NOMO-1 (cell line): ENCODE data around the gene NAA15.
A peak's percentile ranks its signal among the peaks of the same experiment; 100 is the strongest.
"Not testable (repeated sequence)": the region's sequence is repeated elsewhere in the genome, so short reads cannot be mapped to it uniquely, and the experiment has no call there.

Experiments used
- DNase-seq, 2 experiments: peaks; one replicate each; lab custom pipeline; 2025; ENCODE audit not compliant: unreplicated experiment in 2 of 2; lab: John Stamatoyannopoulos, UW

The NAA15 gene

DNA sequence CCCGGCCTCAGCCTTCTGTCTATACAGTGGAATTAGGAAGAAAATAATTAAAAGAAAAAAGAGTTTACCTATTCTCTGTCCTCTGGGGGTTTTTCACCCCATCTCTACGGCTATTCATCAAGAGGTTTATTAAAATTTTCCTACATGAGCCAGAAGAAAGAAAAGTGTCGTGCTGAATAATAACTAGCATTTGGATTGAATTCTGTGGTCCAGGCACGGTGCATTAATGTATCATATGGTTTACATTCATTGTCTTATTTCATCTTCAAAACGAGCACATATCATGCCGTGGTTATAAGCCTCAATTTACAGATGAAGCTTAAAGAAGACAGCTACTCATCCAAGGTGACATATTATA is 5.4 kb upstream of the NAA15 start:
- no peak for DNase-seq

DNA sequence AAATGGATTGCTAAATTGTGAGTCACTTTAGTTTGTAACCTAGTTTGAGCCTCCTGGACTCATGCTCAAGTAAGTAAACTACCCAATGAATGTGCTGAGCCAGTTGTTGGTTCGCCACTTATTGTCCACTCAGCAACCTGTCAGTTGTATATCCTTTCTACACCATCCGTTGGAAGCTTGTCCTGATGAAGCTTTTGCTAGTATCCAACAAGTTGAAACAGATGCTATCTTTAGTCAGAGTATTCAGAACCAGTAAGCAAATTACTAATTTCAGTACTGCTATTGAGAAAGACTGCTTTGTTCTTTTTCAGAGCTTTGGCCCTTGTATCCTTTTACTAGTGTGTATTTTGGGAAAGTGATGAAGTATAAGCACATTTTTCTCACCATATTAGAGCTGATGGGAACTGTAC is 4.3 kb upstream of the NAA15 start:
- peak in 1 of 2 experiments; percentile 29 for DNase-seq

DNA sequence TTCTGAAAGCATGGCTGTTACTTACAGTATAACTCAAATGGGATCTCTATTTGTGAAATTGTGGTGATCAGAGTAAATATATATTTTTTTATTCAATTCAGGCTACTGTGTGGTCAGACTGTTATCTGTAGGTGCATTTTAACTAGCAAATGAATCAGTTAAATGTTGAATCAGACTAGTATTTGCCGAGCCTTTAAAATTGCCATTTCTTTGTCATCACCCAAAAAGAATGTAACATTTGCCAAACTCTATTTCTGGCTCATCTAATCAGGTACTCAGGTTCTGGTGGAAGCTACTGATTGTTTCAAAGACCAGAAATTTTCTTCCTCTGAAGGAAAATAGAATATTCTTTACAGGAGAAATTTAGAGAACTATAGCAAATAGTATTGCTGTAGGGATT is 1.8 kb upstream of the NAA15 start:
- no peak for DNase-seq

DNA sequence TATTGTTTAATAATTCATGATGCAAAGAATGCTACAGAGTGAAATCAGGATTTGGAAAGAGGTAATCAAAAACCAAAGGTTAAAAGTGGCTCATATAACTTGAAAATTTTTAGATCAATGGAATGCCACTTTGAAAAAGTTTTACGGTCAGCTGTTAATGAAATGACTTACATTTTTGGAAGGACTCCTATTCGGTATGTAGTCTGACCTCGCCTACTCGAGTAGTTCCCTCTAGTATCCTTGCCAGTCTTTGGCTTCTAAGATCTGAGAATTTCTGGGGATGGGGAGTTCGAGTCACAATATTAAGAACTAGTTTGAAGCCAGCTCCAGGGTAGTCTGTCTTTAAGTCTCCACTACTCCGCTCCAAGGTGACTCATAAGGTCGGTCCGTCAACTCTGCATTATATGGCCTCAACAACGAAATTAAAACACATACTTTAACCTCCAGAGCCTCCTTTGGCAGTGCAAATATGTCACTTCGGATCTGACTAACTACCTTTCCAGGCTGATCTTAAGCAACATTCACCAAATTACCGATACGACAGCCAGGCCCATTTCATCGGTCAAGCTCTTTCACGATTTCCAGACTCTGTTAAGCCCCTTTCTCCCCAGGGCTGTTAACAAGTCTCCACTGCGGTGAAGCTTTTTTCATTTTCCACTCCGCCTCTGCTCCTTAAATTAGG is 733 bp upstream of the NAA15 start:
- DNase-seq, result peak in 1 of 2 experiments; percentile 56

DNA sequence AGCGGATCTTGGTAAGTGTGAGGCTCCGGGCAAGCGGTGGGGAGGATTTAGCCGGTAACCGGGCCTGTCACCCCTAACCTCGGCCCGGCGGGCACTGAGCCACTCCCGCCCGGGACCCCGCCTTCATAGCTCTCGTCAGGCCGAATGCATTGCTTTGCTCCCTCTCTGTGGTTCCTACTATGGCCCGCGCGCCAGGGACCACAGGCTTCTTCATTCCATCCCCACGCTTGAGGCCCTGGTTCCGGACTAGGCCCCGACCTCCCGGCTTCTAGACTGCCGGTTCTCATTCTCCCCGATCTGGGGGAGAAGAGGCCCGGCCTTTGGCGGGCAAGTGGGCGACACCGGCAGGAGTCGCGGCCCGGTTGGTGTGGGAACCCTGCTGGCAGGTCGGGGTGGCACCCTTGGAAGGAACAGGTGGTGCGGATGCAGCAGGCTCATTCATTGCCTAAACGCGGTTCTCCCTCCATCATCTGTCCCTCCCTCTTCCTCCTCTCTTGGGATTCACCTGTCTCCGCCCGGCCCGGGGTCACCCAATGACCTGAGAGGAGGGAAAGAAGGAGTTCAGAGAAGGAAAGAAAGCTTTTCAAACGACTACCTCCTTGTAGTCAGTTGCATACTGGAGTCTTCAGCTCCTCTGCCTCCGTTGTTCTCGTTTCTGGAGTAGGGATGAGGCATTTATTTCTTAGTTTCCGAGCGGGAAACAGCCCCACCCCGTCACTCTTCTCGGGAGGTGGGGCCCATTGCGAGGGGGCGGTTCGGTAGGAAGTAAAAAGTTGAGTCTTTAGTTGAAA is 711 bp downstream of the NAA15 start, which contains the start of gene NDUFC1:
TSS of gene NDUFC1 (minus strand) at position 657 of the 791 bp plus-strand sequence. CDS start 6,679 bp downstream, outside the sequence.
- DNase-seq, result peak; percentile 67 to 68

DNA sequence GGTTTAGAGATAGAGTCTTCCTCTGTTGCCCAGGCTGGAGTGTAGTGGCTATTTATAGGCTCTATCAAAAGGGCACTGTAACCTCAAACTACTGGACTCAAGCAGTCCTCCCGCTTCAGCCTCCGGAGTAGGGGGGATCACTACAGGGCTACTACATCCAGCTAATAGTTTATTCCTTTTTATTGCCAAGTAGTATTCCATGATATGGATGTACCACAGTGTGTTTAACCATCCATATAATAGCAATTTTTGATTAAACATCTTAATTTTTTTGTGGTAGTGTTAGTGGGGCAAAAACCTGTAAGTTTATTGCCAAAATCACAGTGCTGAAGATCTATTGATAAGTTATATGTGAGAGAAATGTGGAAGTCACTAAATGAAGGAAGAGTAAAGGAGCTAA is 3.6 kb downstream of the NAA15 start:
- no peak for DNase-seq

DNA sequence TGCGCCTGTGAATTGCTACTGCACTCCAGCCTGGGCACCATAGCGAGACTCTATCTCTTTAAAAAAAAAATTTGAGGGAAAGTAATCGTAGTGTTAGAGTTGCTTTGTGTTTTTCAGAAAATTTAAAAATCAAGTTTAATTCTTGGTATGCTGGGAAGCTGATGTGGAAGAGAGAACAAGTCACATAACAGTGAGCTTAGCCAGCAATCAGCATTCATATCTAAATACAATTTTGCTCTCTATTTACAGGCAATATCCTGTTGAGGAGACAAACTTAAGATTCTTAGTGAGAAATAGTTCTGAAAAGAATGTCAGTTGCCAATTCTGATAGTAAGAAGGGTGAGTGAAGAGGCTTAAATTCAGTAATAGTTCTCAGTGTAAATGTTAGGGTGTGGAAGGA is 10.6 kb downstream of the NAA15 start:
- DNase-seq, result no peak

DNA sequence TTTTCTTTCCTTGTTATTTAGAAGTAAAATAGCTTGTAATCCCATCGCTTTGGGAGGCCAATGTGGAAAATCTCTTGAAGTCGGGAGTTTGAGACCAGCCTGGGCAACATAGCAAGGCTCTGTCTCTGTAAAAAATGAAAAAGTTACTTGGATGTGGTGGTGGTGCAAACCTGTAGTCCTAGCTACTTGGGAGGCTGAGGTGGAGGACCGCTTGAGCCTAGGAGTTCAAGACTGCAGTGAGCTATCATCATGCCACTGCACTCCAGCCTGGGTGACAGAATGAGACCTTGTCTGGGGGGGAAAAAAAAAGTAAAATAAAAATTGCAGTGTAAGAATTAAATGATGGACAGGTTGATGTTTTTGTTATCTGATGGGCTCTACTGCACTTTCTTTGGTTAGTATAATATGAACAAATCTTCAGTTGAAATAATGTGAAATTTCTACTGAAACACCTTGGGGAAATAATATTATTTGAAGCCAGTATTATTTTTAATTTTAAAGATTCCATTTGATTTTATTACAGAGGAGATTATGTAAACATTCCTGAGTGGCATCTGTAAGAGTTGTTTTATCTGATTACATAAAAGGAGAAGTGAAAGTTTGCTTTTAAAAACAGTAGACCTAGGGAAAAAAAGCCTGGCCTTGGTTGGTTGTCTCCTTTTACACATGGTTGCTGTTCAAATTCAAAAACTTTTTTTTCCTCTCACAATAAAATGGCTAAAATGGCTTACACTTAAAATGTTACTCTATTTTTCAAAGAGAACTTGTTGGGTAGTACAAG is 11.4 kb downstream of the NAA15 start:
- DNase-seq, result peak; percentile 51 to 73

DNA sequence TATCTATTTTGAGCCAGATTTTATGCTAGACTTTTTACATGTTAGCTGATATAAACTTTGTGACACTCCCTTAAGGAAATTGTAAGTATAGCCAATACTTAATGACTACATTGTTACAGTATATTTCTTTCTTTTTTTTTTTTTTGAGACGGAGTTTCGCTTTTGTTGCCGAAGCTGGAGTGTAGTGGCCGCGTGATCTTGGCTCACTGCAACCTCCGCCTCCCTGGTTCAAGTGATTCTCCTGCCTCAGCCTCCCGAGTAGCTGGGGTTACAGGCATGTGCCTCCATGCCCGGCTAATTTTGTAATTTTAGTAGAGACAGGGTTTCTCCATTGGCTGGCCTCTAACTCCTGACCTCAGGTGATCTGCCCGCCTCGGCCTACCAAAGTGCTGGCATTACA is 12.1 kb downstream of the NAA15 start:
- not testable (repeated sequence) for DNase-seq

DNA sequence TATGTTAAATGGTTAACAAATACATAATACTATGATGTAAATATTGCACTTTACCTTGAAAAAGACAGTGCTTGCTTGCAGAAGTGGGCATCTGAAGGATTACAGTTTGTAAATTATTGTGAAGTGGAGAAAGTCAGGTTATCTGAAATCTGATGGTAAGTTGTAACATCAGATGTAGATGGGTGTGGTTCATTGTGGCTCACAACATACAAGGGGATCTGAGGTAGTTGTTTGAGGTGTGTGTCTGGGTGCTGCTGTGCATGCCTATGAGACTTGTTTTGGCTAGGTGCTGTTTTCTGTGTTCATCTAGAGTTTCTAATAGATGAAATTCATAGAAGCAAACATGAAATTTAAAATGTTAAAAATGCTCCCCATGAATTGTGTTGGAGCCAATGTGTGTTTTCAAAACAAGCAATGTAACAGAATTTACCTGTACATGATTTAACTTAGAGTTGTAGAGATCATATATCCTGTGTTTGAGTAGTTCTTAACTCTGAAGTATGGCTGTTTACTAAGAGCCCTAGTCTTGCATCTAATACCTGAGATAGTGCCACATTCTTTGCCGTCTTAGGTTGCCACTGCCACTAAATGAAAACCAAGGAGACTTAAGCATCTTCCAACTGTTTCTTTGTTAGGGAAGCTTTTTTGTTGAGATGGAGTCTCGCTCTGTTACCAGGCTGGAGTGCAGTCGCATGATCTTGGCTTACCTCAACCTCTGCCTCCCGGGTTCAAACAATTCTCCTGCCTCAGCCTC is 12.9 kb downstream of the NAA15 start:
- DNase-seq, result no peak

DNA sequence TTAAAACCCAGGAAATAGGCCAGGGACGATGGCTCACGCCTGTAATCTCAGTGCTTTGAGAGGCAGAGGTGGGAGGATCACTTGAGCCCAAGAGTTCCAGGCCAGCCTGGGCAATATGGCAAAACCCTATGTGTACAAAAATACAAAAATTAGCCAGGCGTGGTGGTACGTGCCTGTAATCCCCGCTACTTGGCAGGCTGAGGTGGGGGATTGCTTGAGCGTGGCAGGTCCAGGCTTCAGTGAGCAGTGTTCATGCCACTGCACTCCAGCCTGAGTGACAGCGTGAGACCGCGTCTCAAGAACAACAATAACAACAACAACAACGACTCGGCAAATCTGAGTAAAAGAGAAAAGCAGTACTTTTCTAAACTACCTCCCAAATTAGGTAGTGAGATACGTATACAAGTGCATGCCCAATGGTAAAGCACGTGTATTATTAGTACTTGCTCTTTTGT is 13.9 kb downstream of the NAA15 start:
- no peak for DNase-seq

DNA sequence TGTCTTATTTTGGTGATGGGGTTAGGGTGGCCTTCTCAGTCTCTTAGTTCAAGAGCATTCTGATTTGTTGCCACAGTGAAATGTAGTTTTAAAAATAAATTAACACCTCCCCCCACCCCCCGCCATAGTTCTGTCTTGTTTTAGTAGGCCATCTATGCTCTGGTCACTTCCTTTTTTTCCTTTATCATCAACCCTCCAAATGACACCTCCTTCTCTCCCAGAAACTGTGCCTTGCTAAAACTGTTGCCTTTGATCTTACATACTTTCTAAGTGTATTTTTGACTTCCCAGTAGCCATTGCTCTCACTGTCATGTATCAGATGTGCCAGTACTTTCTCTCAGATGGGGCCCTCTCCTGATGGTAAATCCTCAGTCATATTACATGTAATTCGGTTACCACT is 15.4 kb downstream of the NAA15 start:
- no peak for DNase-seq

DNA sequence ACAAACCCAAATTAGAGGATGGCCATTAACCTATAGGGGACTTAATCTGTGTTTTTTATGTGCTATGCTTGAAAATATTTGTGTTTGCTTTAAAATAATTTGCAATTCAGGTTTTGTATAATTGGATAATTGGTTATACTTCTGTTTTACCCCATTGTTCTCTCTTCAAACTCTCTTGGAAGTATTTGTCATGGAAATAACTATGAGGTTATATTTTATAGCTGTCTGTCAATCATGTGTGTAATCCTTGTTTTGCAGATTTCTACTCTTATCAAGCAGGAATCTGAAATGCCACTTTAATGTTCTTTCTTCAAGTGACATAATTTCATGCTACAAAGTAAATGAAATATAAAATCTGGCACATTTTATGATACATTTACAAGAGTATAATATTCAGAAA is 16.3 kb downstream of the NAA15 start:
- no peak for DNase-seq

DNA sequence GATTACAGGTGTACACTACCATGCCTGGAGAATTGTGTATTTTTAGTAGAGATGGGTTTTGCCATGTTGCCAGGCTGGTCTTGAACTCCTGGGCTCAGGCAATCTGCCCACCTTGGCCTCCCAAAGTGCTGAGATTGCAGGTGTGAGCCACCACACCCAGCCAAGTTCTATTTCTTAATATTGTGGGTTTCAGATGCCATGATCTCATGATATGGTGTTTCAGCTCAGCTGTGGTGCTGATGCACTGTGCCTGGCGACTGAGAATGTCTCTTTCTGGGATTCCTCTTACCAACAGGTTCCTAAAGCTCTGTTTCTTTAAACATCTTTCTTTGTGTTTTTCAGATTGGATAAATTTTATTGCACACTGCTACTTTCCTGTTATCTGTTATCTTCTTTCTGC is 18.3 kb downstream of the NAA15 start:
- no peak for DNase-seq

DNA sequence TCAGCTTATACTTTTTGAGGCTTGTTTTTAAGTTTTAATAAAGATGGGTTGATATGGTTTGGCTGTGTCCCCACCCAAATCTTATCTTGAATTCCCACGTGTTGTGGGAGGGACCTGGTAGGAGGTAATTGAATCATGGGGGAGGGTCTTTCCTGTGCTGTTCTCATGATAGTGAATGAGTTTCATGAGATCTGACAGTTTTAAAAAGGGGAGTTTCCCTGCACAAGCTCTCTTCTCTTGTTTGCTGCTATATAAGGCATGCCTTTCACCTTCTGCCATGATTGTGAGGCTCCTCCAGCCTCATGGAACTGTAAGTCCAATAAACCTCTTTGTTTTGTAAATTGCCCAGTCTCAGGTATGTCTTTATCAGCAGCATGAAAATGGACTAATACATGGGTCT is 20.8 kb downstream of the NAA15 start:
- not testable (repeated sequence) for DNase-seq

DNA sequence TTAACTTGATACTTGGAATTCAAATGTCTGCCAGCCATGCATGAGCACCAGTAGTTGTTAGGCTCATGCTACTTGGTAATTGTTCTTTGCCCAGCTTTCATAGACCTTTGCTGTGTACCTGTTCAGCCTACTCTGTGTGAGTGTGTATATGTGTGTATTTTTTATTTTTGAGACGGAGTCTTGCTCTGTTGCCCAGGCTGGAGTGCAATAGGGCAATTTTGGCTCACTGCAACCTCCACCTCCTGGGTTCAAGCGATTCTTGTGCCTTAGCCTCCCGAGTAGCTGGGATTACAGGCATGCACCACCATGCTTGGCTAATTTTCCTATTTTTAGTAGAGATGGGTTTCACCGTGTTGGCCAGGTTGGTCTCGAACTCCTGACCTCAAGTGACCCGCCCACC is 21.2 kb downstream of the NAA15 start:
- not testable (repeated sequence) for DNase-seq

DNA sequence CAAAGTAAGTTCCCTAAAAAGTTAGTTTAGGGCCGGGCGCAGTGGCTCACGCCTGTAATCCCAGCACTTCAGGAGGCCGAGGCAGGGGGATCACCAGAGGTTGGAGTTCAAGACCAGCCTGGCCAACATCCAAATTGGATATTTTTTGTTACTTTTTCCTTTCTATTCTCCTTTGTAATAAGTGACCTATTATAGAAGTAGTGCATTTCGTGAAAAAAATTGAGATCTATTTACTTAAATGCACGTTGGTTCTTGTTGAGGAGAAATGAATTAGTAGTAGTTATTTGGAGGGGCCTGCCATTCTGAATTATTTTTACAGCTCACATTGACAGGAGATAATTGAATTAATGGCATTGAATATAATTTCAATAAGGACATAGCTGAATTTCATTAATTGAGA is 23.3 kb downstream of the NAA15 start:
- DNase-seq, result no peak

DNA sequence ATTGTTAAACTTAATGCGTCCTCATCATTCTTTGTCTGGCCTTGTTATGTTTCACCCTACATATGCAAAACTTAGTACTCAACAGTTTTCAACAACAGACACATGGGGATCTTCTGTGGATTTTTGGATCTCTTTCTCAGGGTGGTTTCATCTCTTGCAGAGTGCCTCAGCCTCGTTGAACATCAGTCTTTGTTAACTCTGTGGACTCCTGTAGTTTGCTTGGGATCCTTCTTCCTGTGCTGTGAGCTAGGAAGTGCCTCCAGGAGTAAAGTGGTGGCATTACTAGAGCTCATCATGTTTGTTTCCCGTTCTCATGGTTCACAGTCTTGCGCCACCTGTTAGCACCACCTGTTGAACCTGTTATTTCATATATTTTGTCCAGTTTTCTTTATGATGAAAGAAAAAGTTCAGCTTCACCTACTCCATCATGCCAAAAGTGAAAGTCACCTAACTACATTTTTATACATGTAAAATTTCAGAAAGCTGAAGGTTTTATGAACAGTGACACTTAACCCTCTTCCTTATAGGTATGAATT is 28.4 kb downstream of the NAA15 start:
- no peak for DNase-seq

DNA sequence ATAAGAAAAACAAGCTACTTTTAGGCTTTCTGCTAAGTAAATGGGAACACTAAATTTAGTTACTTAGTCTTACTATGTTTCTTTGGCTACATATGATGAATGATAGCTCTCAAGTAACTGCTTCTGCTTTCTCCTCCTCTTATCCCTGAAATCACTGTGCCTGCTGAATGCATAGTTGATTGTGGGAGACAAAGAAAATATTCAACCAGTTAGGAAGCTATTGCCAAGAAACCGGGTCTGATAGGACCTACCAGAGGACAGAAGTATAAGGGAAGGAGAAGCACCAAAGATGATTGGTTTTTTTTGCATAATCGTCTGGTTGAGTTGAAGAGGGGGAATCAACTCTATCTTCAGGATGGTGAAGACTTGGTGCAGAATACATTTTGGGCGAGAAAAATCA is 29.0 kb downstream of the NAA15 start:
- DNase-seq, result no peak

DNA sequence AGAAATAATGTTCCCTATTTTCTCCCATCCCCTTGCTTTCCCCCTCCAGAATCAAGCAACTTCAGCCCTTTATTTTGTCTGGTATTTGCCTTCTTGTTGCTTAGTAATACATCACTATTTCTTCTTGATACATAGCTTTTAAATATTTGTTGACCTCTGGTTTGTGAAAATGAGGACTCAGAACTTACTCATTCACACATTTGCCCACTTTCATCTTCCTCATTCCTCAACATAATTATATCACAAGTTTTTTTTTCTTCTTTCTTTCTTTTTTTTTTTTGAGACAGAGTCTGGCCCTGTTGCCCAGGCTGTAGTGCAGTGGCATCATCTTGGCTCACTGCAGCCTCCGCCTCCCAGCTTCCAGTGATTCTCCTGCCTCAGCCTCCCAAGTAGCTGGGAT is 29.9 kb downstream of the NAA15 start:
- DNase-seq, result peak in 1 of 2 experiments; percentile 23
